Activated CD4-positive, alpha-beta memory T cell treated with anti-CD3 and anti-CD28 coated beads for 36 hours (primary cell): Measurements from ENCODE around the gene GTPBP3. TPM values are rescaled to one million over a fixed set of nuclear protein-coding genes. Genes with fewer than 3 reads are reported as not detected.
A peak's percentile ranks its signal among the peaks of the same experiment; 100 is the strongest.

ENCODE experiments used
- CTCF ChIA-PET: fragments of 350-600 bp; sonication (Branson Sonifier 250); formaldehyde crosslinking; loops from one replicate; lab custom pipeline; 2021; ENCODE audit warnings: antibody characterized with exemption, inconsistent platforms; lab: Charles Lee
- POLR2A ChIA-PET: fragments of 350-600 bp; sonication (Branson Sonifier 250); formaldehyde crosslinking; loops from one replicate; lab custom pipeline; 2021; ENCODE audit warnings: antibody characterized with exemption; lab: Charles Lee
- DNase-seq: peaks from one replicate; pipeline ENCODE4 v3.0.0-alpha.2; 2020
- H3K27ac Mint-ChIP-seq: one replicate; pipeline ENCODE4 v1.8.0; 2021; ENCODE audit warnings: mixed read lengths
- H3K27me3 Mint-ChIP-seq: one replicate; pipeline ENCODE4 v1.8.0; 2021; ENCODE audit warnings: mixed read lengths
- H3K36me3 Mint-ChIP-seq: one replicate; pipeline ENCODE4 v1.8.0; 2021; ENCODE audit warnings: mixed read lengths
- H3K4me1 Mint-ChIP-seq: one replicate; pipeline ENCODE4 v1.8.0; 2021; ENCODE audit warnings: low read depth, mixed read lengths
- H3K4me3 Mint-ChIP-seq: one replicate; pipeline ENCODE4 v1.8.0; 2021; ENCODE audit warnings: mild to moderate bottlenecking, mixed read lengths
- H3K9me3 Mint-ChIP-seq: one replicate; pipeline ENCODE4 v1.8.0; 2021; ENCODE audit warnings: mixed read lengths
- intact Hi-C: fragments of 100-400 bp; cut with micrococcal nuclease; formaldehyde crosslinking; loops from one replicate; pipeline ENCODE4 v1.15.1; 2023
- total RNA-seq, 2 experiments: library from RNA; stranded (reverse); gene quantifications; one replicate each; pipeline ENCODE4 v1.2.3, GENCODE V29; 2021

Gene GTPBP3
- total RNA-seq, 2 experiments from 2014 or later, result 37.7 to 41.4 TPM

DNA sequence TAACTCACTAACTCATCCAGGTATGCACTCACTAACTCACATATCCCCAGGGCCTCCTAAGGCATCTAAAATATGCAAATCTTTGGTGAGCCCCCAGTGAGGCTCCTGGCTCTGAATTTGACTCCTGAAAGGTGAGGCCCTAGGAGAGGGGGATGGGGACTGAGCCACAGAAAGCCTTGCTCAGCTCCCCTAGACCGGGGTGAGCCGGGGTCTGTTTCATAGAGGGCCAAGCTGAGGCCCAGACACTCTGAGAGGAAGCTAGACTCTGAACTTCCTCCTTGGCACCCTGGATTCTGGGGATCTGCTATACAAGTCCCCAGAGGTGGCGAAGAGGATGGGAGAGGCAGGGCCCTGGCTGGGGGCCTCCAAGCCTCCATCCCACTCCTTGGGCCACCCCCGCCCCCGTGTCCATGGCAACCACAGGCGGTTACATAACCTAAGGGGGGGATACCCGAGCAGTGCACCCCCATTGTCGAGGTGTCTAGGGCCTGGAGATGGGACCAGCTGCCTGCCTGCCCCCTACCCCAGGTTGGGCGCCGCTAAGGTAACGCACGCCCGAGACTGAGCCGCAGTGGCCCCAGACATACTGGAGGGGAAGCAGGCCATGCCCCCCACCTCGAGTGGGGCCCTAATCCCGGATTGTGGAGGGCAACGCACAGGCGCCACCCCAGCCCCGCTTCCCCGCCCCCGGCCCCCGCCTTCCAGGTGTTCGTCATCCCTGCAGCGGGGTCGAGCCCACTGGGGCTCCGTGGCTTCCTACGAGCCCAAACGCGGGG, 34.8 kb upstream of the GTPBP3 start:
- peaks cover 38% of the 10 kb centered on the region for H3K4me1 Mint-ChIP-seq
- H3K36me3 Mint-ChIP-seq, result peaks cover 3% of the 10 kb centered on the region
- H3K27ac Mint-ChIP-seq, result no peak overlapping the region
- no peaks in the 10 kb centered on the region for H3K27me3 Mint-ChIP-seq
- peak overlapping the region; percentile 64 for H3K4me3 Mint-ChIP-seq
- POLR2A ChIA-PET, result no interaction called here
- peaks cover 4% of the 10 kb centered on the region for H3K9me3 Mint-ChIP-seq
- CTCF ChIA-PET, result interaction anchor here (1.5 to 2.4 kb wide), 2 partner anchors 10 to 19 kb away, joined by 4 to 12 read pairs; no protein-coding TSS in a partner anchor
- intact Hi-C loops, result no loop called here
- no peak for DNase-seq

DNA sequence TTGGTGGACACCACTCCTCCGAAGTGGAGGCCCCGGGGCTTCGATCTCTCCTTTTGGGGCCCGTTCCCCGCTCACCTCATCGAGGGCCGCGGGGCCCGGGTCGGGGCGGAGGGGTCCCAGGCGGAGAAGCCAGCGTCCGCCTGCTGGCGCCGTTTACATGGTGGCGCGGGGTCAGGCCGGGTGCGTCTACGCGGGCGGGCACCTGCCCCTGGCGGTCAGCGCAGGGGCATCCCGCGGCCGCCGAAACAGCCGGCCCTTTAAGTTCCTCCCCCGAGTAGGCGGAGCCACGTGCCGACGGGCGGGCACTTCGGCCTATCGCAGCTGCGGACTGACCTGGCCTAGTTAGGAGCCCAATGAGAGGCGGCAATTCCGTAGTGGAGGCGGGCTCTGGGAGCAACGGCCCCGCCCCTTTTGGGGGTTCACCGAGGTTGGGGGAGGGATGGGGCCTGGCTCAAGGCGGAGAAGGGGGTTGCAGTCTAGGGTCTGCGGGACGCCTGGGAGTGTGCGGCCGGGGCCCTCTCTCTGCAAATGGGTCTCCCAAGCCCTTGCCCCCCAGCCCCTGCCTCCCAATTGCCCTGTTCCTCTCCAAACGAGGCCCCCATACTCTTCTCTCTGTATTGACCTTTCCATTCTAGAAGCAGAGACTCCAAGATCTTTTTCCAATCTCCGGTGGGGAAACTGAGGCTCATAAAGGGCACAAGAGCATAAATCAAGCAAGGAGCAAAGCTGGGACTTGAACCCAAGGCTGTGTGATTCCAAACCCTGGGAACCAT, 34.0 kb upstream of the GTPBP3 start, which contains the start of gene ABHD8:
ABHD8 (minus strand) TSS at position 259 of the 773 bp plus-strand sequence. CDS start 1,809 bp downstream, outside the sequence.
- Mint-ChIP-seq H3K4me1 (peaks cover 43% of the 10 kb centered on the region), H3K4me3 (peak within 1 kb of the TSS; percentile 64), H3K9me3 (peaks cover under 1% of the 10 kb centered on the region), H3K27ac (no peak within 1 kb of the TSS), H3K36me3 (no peaks in the 10 kb centered on the region), H3K27me3 (no peaks in the 10 kb centered on the region)
- intact Hi-C loops, result no loop called here
- POLR2A ChIA-PET, result interaction anchor here (0.7 kb wide), 1 partner anchor 1233 kb away, joined by 4 read pairs; no protein-coding TSS in a partner anchor
- DNase-seq, result peak; percentile 96
- CTCF ChIA-PET, result interaction anchor here (0.7 to 2.4 kb wide), 6 partner anchors 7 to 82 kb away, joined by 3 to 18 read pairs (median 5); partner anchors contain the start of gene BABAM1

DNA sequence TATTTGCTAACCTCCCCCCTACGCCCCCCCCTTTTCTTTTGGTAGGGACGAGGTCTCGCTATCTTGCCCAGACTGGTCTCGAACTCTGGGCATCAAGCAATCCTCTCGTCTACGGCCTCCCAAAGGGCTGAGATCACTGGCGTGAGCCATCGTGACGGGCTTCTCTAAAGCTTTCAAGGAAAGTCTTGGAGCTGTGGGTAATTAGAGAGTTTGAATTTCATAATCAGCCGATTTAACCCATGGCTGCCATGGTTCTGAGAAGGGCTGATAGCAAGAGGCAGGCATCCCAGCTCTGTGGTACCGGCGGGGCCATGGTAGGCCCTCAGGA, 33.4 kb upstream of the GTPBP3 start:
- no peak for DNase-seq
- Mint-ChIP-seq H3K27me3 (no peaks in the 10 kb centered on the region), H3K9me3 (no peaks in the 10 kb centered on the region), H3K4me3 (no peak overlapping the region), H3K36me3 (no peaks in the 10 kb centered on the region), H3K27ac (no peak overlapping the region), H3K4me1 (peaks cover 44% of the 10 kb centered on the region)
- ChIA-PET POLR2A (interaction anchor here (0.7 kb wide), 1 partner anchor 1234 kb away, joined by 4 read pairs; no protein-coding TSS in a partner anchor), CTCF (interaction anchor here (0.7 to 2.4 kb wide), 6 partner anchors 8 to 82 kb away, joined by 3 to 18 read pairs (median 5); partner anchors contain the start of gene BABAM1)
- intact Hi-C loops, result no loop called here

DNA sequence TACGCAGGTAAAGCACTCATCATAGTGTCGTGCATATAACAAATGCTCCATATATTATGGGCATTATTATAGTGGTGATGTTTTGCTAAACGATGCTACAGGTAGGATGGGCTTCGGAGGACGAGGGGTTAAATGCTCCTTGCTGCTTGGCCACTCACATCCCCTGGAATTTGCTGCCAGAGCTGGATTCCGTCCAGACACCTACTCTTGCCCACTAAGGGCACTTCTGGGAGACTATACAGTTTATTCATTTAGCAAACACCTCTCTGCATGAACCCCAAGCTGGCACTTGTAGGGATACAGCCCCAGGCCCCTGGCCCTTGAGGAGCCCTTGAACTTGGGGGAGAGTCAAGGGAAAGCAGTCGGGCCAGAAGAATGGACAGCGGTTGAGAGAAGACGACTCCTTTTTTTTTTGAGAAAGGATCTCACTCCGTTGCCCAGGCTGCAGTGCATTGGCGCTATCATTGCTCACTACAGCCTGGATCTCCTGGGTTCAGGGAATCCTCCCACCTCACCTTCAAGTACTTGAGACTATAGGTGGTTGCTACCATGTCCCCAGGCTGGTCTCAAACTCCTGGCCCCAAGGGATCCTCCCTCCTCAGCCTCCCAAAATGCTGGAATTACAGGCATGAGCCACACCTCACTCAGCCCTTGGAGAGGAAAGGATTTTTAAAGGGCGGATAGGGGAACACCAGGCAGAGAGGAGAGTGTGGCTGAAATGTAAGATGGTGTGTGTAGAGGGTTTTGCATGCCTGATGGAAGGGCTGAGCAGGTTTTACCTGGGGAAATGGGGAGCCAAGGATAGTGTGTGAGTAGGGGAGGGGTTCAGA, 32.8 kb upstream of the GTPBP3 start:
- peak overlapping the region; percentile 89 for H3K27ac Mint-ChIP-seq
- peaks cover 47% of the 10 kb centered on the region for H3K4me1 Mint-ChIP-seq
- POLR2A ChIA-PET, result interaction anchor here (0.6 to 1.1 kb wide), 4 partner anchors 13 to 1235 kb away, joined by 3 to 9 read pairs (median 4); no protein-coding TSS in a partner anchor
- H3K4me3 Mint-ChIP-seq, result peak overlapping the region; percentile 89
- H3K9me3 Mint-ChIP-seq, result no peaks in the 10 kb centered on the region
- H3K27me3 Mint-ChIP-seq, result no peaks in the 10 kb centered on the region
- no peak for DNase-seq
- CTCF ChIA-PET, result interaction anchor here (0.5 to 2.4 kb wide), 13 partner anchors 9 to 1014 kb away, joined by 3 to 20 read pairs (median 6); partner anchors contain the start of gene BABAM1
- intact Hi-C loops, result loop anchor here (1.0 to 5.0 kb wide), 5 partner anchors 33 to 208 kb away; partner anchors contain the start of genes BABAM1, BST2, GTPBP3 and OCEL1
- H3K36me3 Mint-ChIP-seq, result no peaks in the 10 kb centered on the region

DNA sequence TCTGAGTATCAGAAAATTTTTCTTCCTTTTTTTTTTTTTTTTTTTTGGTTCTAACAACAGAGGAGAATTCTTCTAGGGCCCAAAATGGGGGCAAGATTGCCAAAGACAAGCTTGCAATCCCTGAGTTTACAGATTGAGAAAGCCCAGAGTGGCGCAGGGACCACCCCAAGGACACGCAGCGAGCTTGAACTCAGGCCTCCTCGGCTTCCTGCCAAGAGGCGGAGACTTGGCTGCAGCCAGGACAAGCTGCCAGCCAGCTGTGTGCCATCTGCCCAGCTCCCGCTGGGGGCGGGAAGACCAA, 32.2 kb upstream of the GTPBP3 start:
- H3K27ac Mint-ChIP-seq, result peak overlapping the region; percentile 89
- ChIA-PET CTCF (interaction anchor here (0.5 to 2.3 kb wide), 13 partner anchors 9 to 1013 kb away, joined by 3 to 20 read pairs (median 6); partner anchors contain the start of gene ANKLE1), POLR2A (interaction anchor here (0.6 to 1.1 kb wide), 3 partner anchors 13 to 498 kb away, joined by 3 to 9 read pairs (median 4); no protein-coding TSS in a partner anchor)
- peak overlapping the region; percentile 89 for H3K4me3 Mint-ChIP-seq
- no peaks in the 10 kb centered on the region for H3K9me3 Mint-ChIP-seq
- no peak for DNase-seq
- H3K4me1 Mint-ChIP-seq, result peaks cover 49% of the 10 kb centered on the region
- no peaks in the 10 kb centered on the region for H3K36me3 Mint-ChIP-seq
- H3K27me3 Mint-ChIP-seq, result no peaks in the 10 kb centered on the region
- intact Hi-C loops, result loop anchor here (1.0 to 5.0 kb wide), 5 partner anchors 32 to 207 kb away; partner anchors contain the start of genes BABAM1, BST2, GTPBP3 and OCEL1

DNA sequence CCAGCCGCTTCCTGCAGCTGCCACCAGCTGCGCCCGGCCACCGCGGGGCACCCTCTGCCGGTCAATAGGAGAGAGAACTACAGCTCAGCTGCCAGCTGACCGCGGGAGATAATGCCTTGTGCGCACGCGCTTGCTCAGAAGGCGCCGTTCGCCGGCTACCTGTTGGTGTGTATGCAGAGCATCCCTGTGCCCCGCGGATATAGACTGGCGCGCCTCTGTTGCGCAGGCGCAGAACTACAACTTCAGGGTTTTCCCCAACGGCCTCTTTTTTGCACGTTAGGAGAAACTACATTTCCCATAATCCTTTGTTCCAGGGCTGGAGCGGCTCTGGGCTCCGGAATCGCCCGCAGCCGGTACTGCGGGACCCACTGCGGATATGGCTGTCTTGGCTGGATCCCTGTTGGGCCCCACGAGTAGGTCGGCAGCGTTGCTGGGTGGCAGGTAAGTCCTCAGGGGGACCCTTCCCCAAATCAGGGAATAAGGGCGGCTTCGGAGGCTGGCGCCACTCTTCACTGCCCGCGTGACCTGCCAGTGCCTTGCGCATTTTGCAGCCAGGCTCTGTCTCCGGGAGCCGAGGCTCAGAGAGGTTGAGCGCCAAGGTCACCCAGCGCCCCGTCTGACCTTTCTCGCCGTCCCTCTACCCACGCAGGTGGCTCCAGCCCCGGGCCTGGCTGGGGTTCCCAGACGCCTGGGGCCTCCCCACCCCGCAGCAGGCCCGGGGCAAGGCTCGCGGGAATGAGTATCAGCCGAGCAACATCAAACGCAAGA, 31.7 kb upstream of the GTPBP3 start, which contains the start of gene MRPL34:
MRPL34 (plus strand) TSS at position 356 of the 768 bp plus-strand sequence; CDS start at position 377, 21 bp downstream.
- ChIA-PET CTCF (interaction anchor here (0.5 to 2.3 kb wide), 15 partner anchors 10 to 1013 kb away, joined by 3 to 20 read pairs (median 6); partner anchors contain the start of gene ANKLE1), POLR2A (interaction anchor here (0.6 to 1.1 kb wide), 3 partner anchors 14 to 499 kb away, joined by 3 to 9 read pairs (median 4); no protein-coding TSS in a partner anchor)
- Mint-ChIP-seq H3K9me3 (no peaks in the 10 kb centered on the region), H3K27ac (peak within 1 kb of the TSS; percentile 89), H3K27me3 (no peaks in the 10 kb centered on the region), H3K4me1 (peaks cover 54% of the 10 kb centered on the region), H3K4me3 (peak within 1 kb of the TSS; percentile 89), H3K36me3 (peaks cover 1% of the 10 kb centered on the region)
- DNase-seq, result peak; percentile 99
- intact Hi-C loops, result loop anchor here (1.0 to 5.0 kb wide), 5 partner anchors 32 to 207 kb away; partner anchors contain the start of genes BABAM1, BST2, GTPBP3 and OCEL1

DNA sequence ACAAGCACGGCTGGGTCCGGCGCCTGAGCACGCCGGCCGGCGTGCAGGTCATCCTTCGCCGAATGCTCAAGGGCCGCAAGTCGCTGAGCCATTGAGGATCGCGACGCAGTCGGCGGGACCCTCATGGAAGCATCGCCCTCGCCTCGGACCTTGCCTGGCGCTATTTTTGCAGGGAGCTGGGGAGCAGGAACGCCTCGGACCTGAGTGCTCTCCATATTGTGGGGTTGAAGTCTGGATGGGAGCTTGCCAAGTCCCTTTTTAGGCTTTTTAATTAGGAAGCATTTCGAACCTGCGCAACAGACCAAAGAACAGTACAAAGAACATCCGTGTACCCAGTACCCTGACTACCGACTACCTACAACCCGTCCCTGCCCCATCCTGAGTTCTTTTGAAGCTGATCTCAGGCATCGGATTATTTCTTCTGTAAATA, 31.1 kb upstream of the GTPBP3 start:
- Mint-ChIP-seq H3K27me3 (no peaks in the 10 kb centered on the region), H3K36me3 (peaks cover 2% of the 10 kb centered on the region), H3K9me3 (no peaks in the 10 kb centered on the region), H3K4me3 (peak overlapping the region; percentile 89), H3K4me1 (peaks cover 56% of the 10 kb centered on the region), H3K27ac (peak overlapping the region; percentile 89)
- DNase-seq, result no peak
- CTCF ChIA-PET, result interaction anchor here (0.6 to 1.5 kb wide), 6 partner anchors 12 to 88 kb away, joined by 3 to 7 read pairs (median 4); partner anchors contain the start of gene CCDC194
- POLR2A ChIA-PET, result interaction anchor here (0.6 to 0.8 kb wide), 2 partner anchors 11 to 39 kb away, joined by 4 to 6 read pairs; no protein-coding TSS in a partner anchor
- intact Hi-C loops, result loop anchor here (5.0 kb wide), 3 partner anchors 79 to 206 kb away; partner anchors contain the start of genes BST2, OCEL1 and PGLS

DNA sequence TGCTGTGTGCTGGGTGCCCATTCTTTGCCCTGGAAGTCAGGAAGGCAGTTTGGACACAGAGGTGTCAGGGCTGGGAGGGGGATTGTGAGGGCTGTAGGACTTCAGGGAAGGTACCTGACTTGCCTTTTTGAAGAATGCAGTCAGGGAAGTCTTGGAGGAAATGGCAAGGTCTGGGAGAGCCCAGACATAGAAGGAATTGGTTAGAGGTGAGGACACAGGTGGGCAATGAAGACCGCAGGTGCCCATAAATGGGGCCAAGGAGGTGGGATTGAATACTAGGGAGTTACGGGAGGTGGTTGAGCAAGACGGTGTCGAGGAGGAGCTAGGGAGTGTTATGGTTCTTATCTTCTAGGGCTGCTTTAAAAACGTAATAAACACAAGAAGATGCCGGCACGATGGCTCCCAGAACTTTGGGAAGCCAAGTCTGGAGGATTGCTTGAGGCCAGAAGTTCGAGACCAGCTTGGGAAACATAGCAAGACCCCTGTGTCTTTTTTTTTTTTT, 29.4 kb upstream of the GTPBP3 start:
- Mint-ChIP-seq H3K36me3 (peaks cover 2% of the 10 kb centered on the region), H3K4me1 (peaks cover 60% of the 10 kb centered on the region), H3K9me3 (no peaks in the 10 kb centered on the region), H3K4me3 (peak overlapping the region; percentile 89), H3K27me3 (no peaks in the 10 kb centered on the region), H3K27ac (no peak overlapping the region)
- POLR2A ChIA-PET, result interaction anchor here (2.5 kb wide), 1 partner anchor 26 kb away, joined by 15 read pairs; the partner anchor contains the start of gene ANO8
- CTCF ChIA-PET, result no interaction called here
- no peak for DNase-seq
- intact Hi-C loops, result loop anchor here (5.0 kb wide), 3 partner anchors 81 to 204 kb away; partner anchors contain the start of genes BST2, OCEL1 and PGLS

DNA sequence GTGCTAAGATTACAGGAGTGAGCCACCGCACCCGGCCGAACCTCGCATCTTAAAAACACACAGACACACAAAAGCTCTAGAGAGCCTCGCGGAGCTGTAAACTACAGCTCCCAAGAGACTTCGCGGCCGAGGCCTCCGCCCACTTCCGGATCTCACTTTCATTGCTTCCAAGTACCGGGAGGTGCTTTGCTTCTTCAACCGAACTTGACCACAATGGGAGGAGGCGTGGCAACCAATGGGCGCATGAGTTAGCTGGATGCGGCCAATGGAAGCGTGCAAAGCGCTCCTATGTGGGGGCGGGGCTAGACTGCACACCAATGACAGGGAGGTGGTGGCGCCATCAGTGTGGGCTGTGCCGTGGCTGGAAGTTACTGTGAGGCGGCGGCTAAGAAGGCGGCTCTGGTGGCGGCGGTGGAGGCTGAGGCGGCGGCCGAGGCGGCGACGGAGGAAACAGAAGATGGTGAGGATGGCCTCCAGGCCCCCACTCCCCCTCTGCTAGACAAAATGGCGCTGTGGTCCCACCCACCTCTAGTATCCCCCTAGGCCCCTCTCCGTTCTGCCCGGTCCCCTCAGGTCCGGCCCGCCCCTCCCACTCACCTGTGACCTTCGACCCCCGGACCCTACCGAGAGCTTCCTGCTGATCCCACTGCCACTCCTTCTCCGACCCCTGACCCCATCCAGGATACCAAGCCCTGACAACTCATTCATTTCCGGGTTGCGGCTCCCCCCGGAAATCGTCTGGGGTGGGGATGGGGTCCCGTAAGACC, 28.0 kb upstream of the GTPBP3 start, which contains the start of gene DDA1:
DDA1 (plus strand) TSS at position 366 of the 767 bp plus-strand sequence; CDS start at position 458, 92 bp downstream.
- ChIA-PET POLR2A (interaction anchor here (0.8 to 2.5 kb wide), 5 partner anchors 12 to 110 kb away, joined by 3 to 15 read pairs (median 4); partner anchors contain the start of genes ANO8 and MVB12A), CTCF (interaction anchor here (0.6 to 1.5 kb wide), 16 partner anchors 17 to 1481 kb away, joined by 3 to 11 read pairs (median 4); partner anchors contain the start of genes ANKLE1, ANO8 and BABAM1)
- no peaks in the 10 kb centered on the region for H3K9me3 Mint-ChIP-seq
- peak within 1 kb of the TSS; percentile 88 for H3K27ac Mint-ChIP-seq
- intact Hi-C loops, result loop anchor here (1.0 to 5.0 kb wide), 5 partner anchors 25 to 203 kb away; partner anchors contain the start of genes ANO8, BABAM1, BST2 and OCEL1
- peak; percentile 100 for DNase-seq
- H3K27me3 Mint-ChIP-seq, result no peaks in the 10 kb centered on the region
- peaks cover 54% of the 10 kb centered on the region for H3K4me1 Mint-ChIP-seq
- peak within 1 kb of the TSS; percentile 98 for H3K4me3 Mint-ChIP-seq
- peaks cover 4% of the 10 kb centered on the region for H3K36me3 Mint-ChIP-seq
